Transverse colon (tissue), 3 donors: Measurements from ENCODE around the gene GSG1L.

Experiments
- CTCF ChIP-seq, 5 experiments: fragments of 200-600 bp in 3 of 5; fragments of 450-650 bp in 2 of 5; sonication (generic) in 3 of 5; IDR thresholded peaks; 1 replicate in 2 of 5; 2 replicates in 3 of 5; pipeline ENCODE4 v1.5.1; 2016 to 2017; ENCODE audit warnings: antibody characterized with exemption in 5 of 5, inconsistent platforms in 3 of 5, mild to moderate bottlenecking in 2 of 5, moderate library complexity in 1 of 5
- EP300 ChIP-seq: sonication (generic); formaldehyde crosslinking; IDR thresholded peaks from one replicate; pipeline ENCODE4 v1.6.1; 2017; ENCODE audit warnings: antibody characterized with exemption, low read depth
- POLR2A ChIP-seq: fragments of 450-650 bp; IDR thresholded peaks from one replicate; pipeline ENCODE4 v1.6.1; 2016; ENCODE audit warnings: antibody characterized with exemption, mild to moderate bottlenecking, moderate library complexity

GRCh38 chr16:27781195-27781524 is 282.4 kb downstream of the GSG1L start:
- no peak for TF ChIP-seq CTCF (IDR thresholded peaks at IDR 0.05)
- no peak for TF ChIP-seq POLR2A
- TF ChIP-seq EP300 = no peak
